ENCODE measurements around the gene DNAJC4.

- no peak for TF ChIP-seq EZH2phosphoT487 (IDR thresholded peaks at IDR 0.05; ENCODE audit: borderline replicate concordance)
- TF ChIP-seq CTCF (conservative IDR thresholded peaks at IDR 0.05; ENCODE audit: low read length), result no peak
Observed at GRCh38 chr11:64203421-64204079, 26.8 kb upstream of the DNAJC4 start.
